ENCODE results near the gene KIAA0825. TPM values are rescaled to one million over a fixed set of nuclear protein-coding genes. Genes with fewer than 3 reads are reported as not detected.

KIAA0825 gene
- total RNA-seq, 2 donors from 2014 or later, result 4.1 to 4.3 TPM

- Histone ChIP-seq H3K36me3 (no peaks in the 10 kb centered on the region), H3K27ac (no peak overlapping the region), H3K9me3 (no peaks in the 10 kb centered on the region), H3K27me3 (replicated peaks; ENCODE audit: insufficient read depth) (no peaks in the 10 kb centered on the region), H3K4me3 (no peak overlapping the region), H3K4me1 (ENCODE audit: control insufficient read depth in 1 of 2, low read depth in 2 of 2) (peaks cover 0 to 10% of the 10 kb centered on the region in 2 donors)
- no peak for TF ChIP-seq CTCF (IDR thresholded peaks at IDR 0.05)
- no peak for DNase-seq (ENCODE audit: low spot score)
- ATAC-seq (ENCODE audit: insufficient number of reproducible peaks, low FRiP score, low read depth), result no peak
These were observed 377.3 kb downstream of the KIAA0825 start for GRCh38 chr5:94240993-94241651.

- no peaks in the 10 kb centered on the region for H3K27me3 ChIP-seq (replicated peaks; ENCODE audit: insufficient read depth)
- ATAC-seq (ENCODE audit: insufficient number of reproducible peaks, low FRiP score, low read depth), result no peak
- H3K36me3 ChIP-seq, result no peaks in the 10 kb centered on the region
- no peak for TF ChIP-seq CTCF (IDR thresholded peaks at IDR 0.05)
- no peak overlapping the region for H3K27ac ChIP-seq
- H3K4me1 ChIP-seq (ENCODE audit: control insufficient read depth in 1 of 2, low read depth in 2 of 2), result peaks cover 0 to 10% of the 10 kb centered on the region in 2 donors
- H3K9me3 ChIP-seq, result no peaks in the 10 kb centered on the region
- H3K4me3 ChIP-seq, result no peak overlapping the region
- DNase-seq (ENCODE audit: low spot score), result no peak
These were observed 377.8 kb downstream of the KIAA0825 start for GRCh38 chr5:94240596-94240992.

GRCh38 chr5:94240134-94240533 is 378.3 kb downstream of the KIAA0825 start:
- DNase-seq (ENCODE audit: low spot score) (no peak), ATAC-seq (ENCODE audit: insufficient number of reproducible peaks, low FRiP score, low read depth) (no peak)
- Histone ChIP-seq H3K27me3 (replicated peaks; ENCODE audit: insufficient read depth) (no peaks in the 10 kb centered on the region), H3K4me1 (ENCODE audit: control insufficient read depth in 1 of 2, low read depth in 2 of 2) (peaks cover 0 to 10% of the 10 kb centered on the region in 2 donors), H3K27ac (no peak overlapping the region), H3K9me3 (no peaks in the 10 kb centered on the region), H3K36me3 (no peaks in the 10 kb centered on the region), H3K4me3 (no peak overlapping the region)
- TF ChIP-seq CTCF (IDR thresholded peaks at IDR 0.05), result no peak

- Histone ChIP-seq H3K36me3 (no peaks in the 10 kb centered on the region), H3K27ac (no peak overlapping the region), H3K4me3 (no peak overlapping the region), H3K9me3 (no peaks in the 10 kb centered on the region), H3K4me1 (ENCODE audit: control insufficient read depth in 1 of 2, low read depth in 2 of 2) (peaks cover 0 to 10% of the 10 kb centered on the region in 2 donors), H3K27me3 (replicated peaks; ENCODE audit: insufficient read depth) (no peaks in the 10 kb centered on the region)
- ATAC-seq (ENCODE audit: insufficient number of reproducible peaks, low FRiP score, low read depth), result no peak
- TF ChIP-seq CTCF (IDR thresholded peaks at IDR 0.05), result no peak
- DNase-seq (ENCODE audit: low spot score), result no peak
These were observed 379.1 kb downstream of the KIAA0825 start for GRCh38 chr5:94239266-94239665.

- H3K4me1 ChIP-seq (ENCODE audit: control insufficient read depth in 1 of 2, low read depth in 2 of 2), result no peaks in the 10 kb centered on the region
- H3K27me3 ChIP-seq (replicated peaks; ENCODE audit: insufficient read depth), result no peaks in the 10 kb centered on the region
- DNase-seq (ENCODE audit: low spot score) (no peak), ATAC-seq (ENCODE audit: insufficient number of reproducible peaks, low FRiP score, low read depth) (no peak)
- no peak overlapping the region for H3K4me3 ChIP-seq
- no peaks in the 10 kb centered on the region for H3K9me3 ChIP-seq
- no peak for TF ChIP-seq CTCF (IDR thresholded peaks at IDR 0.05)
- H3K27ac ChIP-seq, result no peak overlapping the region
- no peaks in the 10 kb centered on the region for H3K36me3 ChIP-seq
These were observed 383.4 kb downstream of the KIAA0825 start for GRCh38 chr5:94234987-94235386.

Data from thoracic aorta (tissue), 2 donors.